SK-N-SH treated with all-trans-retinoic acid at 6 μM for 48 hours (cell line): ENCODE data around the gene FPR3.

ENCODE experiments used
- ATAC-seq: fragments of 200-7000 bp; cut with Tn5 transposase; 3 replicates; pipeline ENCODE4 v1.9.1; 2020; ENCODE audit warnings: mild to moderate bottlenecking, moderate library complexity
- ARNTL ChIP-seq: fragments of 450-650 bp; formaldehyde crosslinking; IDR thresholded peaks from 2 replicates; pipeline ENCODE4 v1.5.0; 2020; ENCODE audit warnings: low read depth, mild to moderate bottlenecking, moderate library complexity, borderline replicate concordance
- BACH2 ChIP-seq: fragments of 250-450 bp; sonication (Bioruptor Pico); IDR thresholded peaks from 2 replicates; pipeline ENCODE4 v1.9.0; 2021; ENCODE audit warnings: mild to moderate bottlenecking, borderline replicate concordance
- CREB5 ChIP-seq: fragments of 250-450 bp; sonication (Bioruptor Pico); IDR thresholded peaks from 2 replicates; pipeline ENCODE4 v1.5.1; 2020; ENCODE audit warnings: low read depth, mild to moderate bottlenecking, moderate library complexity
- CSDC2 ChIP-seq: fragments of 250-450 bp; sonication (Bioruptor Pico); IDR thresholded peaks from 2 replicates; pipeline ENCODE4 v1.5.0; 2020; ENCODE audit warnings: mild to moderate bottlenecking, moderate library complexity
- CSRNP3 ChIP-seq: fragments of 250-450 bp; sonication (Bioruptor Pico); IDR thresholded peaks from 2 replicates; pipeline ENCODE4 v1.5.1; 2021; ENCODE audit warnings: mild to moderate bottlenecking, moderate library complexity
- ESRRG ChIP-seq: fragments of 250-450 bp; sonication (Bioruptor Pico); IDR thresholded peaks from 2 replicates; pipeline ENCODE4 v1.6.1; 2021; ENCODE audit warnings: mild to moderate bottlenecking
- GLIS3 ChIP-seq: fragments of 250-450 bp; sonication (Bioruptor Pico); IDR thresholded peaks from 2 replicates; pipeline ENCODE4 v1.5.0; 2020; ENCODE audit warnings: mild to moderate bottlenecking, moderate library complexity
- ISL1 ChIP-seq: fragments of 250-450 bp; sonication (Bioruptor Pico); IDR thresholded peaks from 2 replicates; pipeline ENCODE4 v2.1.2; 2022; ENCODE audit warnings: mild to moderate bottlenecking, moderate library complexity
- OSR1 ChIP-seq: fragments of 250-450 bp; sonication (Bioruptor Pico); IDR thresholded peaks from 2 replicates; pipeline ENCODE4 v1.8.0; 2022; ENCODE audit warnings: moderate library complexity, mild to moderate bottlenecking, inconsistent platforms
- PATZ1 ChIP-seq: fragments of 250-450 bp; sonication (Bioruptor Pico); IDR thresholded peaks from 2 replicates; pipeline ENCODE4 v1.8.0; 2020; ENCODE audit warnings: mild to moderate bottlenecking, moderate library complexity, borderline replicate concordance
- POU6F1 ChIP-seq: fragments of 250-450 bp; sonication (Bioruptor Pico); IDR thresholded peaks from 2 replicates; pipeline ENCODE4 v1.8.0; 2021; ENCODE audit warnings: low read depth, mild to moderate bottlenecking, moderate library complexity, borderline replicate concordance
- PPARA ChIP-seq: fragments of 250-450 bp; sonication (Bioruptor Pico); IDR thresholded peaks from 2 replicates; pipeline ENCODE4 v1.5.0; 2020; ENCODE audit warnings: mild to moderate bottlenecking, borderline replicate concordance
- RARB ChIP-seq: fragments of 250-450 bp; sonication (Bioruptor Pico); IDR thresholded peaks from 2 replicates; pipeline ENCODE4 v1.8.0; 2021; ENCODE audit warnings: mild to moderate bottlenecking, moderate library complexity
- SNAI2 ChIP-seq: fragments of 250-450 bp; sonication (Bioruptor Pico); IDR thresholded peaks from 2 replicates; pipeline ENCODE4 v1.5.0; 2020; ENCODE audit warnings: mild to moderate bottlenecking, moderate library complexity
- TCF4 ChIP-seq: fragments of 250-450 bp; sonication (Bioruptor Pico); IDR thresholded peaks from 2 replicates; pipeline ENCODE4 v1.8.0; 2021; ENCODE audit warnings: mild to moderate bottlenecking, moderate library complexity, borderline replicate concordance
- TOX ChIP-seq: fragments of 250-450 bp; sonication (Bioruptor Pico); IDR thresholded peaks from 2 replicates; pipeline ENCODE4 v1.8.0; 2021; ENCODE audit warnings: mild to moderate bottlenecking, moderate library complexity, borderline replicate concordance
- TSHZ2 ChIP-seq: fragments of 250-450 bp; sonication (Bioruptor Pico); IDR thresholded peaks from 2 replicates; pipeline ENCODE4 v1.5.0; 2020; ENCODE audit warnings: mild to moderate bottlenecking, moderate library complexity
- ZC3H10 ChIP-seq: fragments of 250-450 bp; sonication (Bioruptor Pico); IDR thresholded peaks from 2 replicates; pipeline ENCODE4 v1.5.1; 2021; ENCODE audit warnings: mild to moderate bottlenecking, moderate library complexity
- ZFP3 ChIP-seq: fragments of 250-450 bp; sonication (Bioruptor Pico); IDR thresholded peaks from 2 replicates; pipeline ENCODE4 v1.5.0; 2020; ENCODE audit warnings: mild to moderate bottlenecking, moderate library complexity
- ZFP30 ChIP-seq: fragments of 450-650 bp; formaldehyde crosslinking; IDR thresholded peaks from 2 replicates; pipeline ENCODE4 v1.5.0; 2022; ENCODE audit warnings: mild to moderate bottlenecking, moderate library complexity
- ZNF565 ChIP-seq: fragments of 450-650 bp; formaldehyde crosslinking; conservative IDR thresholded peaks from 2 replicates; pipeline ENCODE4 v1.5.0; 2020; ENCODE audit warnings: low read depth, mild to moderate bottlenecking, moderate library complexity
- ZNF70 ChIP-seq: fragments of 450-650 bp; formaldehyde crosslinking; IDR thresholded peaks from 2 replicates; pipeline ENCODE4 v1.5.0; 2020; ENCODE audit warnings: mild to moderate bottlenecking, moderate library complexity
- ZNF8 ChIP-seq: fragments of 450-650 bp; formaldehyde crosslinking; IDR thresholded peaks from 2 replicates; pipeline ENCODE4 v1.5.0; 2020; ENCODE audit warnings: mild to moderate bottlenecking, moderate library complexity

FPR3 gene

GRCh38 chr19:51822946-51823345 is 28.0 kb downstream of the FPR3 start:
- ATAC-seq: no peak
- TF ChIP-seq CSDC2 (CRISPR knock-in tag) (no peak), ZFP30 (no peak), CREB5 (no peak), PATZ1 (CRISPR knock-in tag) (no peak), SNAI2 (no peak), TCF4 (CRISPR knock-in tag) (no peak), POU6F1 (no peak), BACH2 (CRISPR knock-in tag) (no peak), ARNTL (CRISPR knock-in tag) (no peak), TSHZ2 (CRISPR knock-in tag) (no peak), ISL1 (CRISPR knock-in tag) (no peak), OSR1 (CRISPR knock-in tag) (no peak), ESRRG (CRISPR knock-in tag) (no peak), PPARA (CRISPR knock-in tag) (no peak), CSRNP3 (CRISPR knock-in tag) (no peak), ZNF70 (no peak)

GRCh38 chr19:51824281-51825005 is 29.5 kb downstream of the FPR3 start:
- no peak for ATAC-seq

More at GRCh38 chr19:51824281-51825005, 29.5 kb downstream of the FPR3 start:
- TF ChIP-seq GLIS3 (CRISPR knock-in tag) (no peak), RARB (CRISPR knock-in tag) (no peak), ZNF565 (no peak), ZNF8 (CRISPR knock-in tag) (no peak), PPARA (CRISPR knock-in tag) (no peak), CSDC2 (CRISPR knock-in tag) (no peak), ZNF70 (no peak), TCF4 (CRISPR knock-in tag) (no peak), ZFP30 (no peak), SNAI2 (no peak), CREB5 (no peak), ESRRG (CRISPR knock-in tag) (no peak), BACH2 (CRISPR knock-in tag) (no peak), ZC3H10 (CRISPR knock-in tag) (no peak), OSR1 (CRISPR knock-in tag) (no peak), TOX (no peak), ISL1 (CRISPR knock-in tag) (no peak), ZFP3 (CRISPR knock-in tag) (no peak), ARNTL (CRISPR knock-in tag) (no peak)
